GM12891 (cell line): ENCODE data around the gene SULT1C3.

Source experiments
- POLR2AphosphoS5 ChIP-seq: IDR thresholded peaks from 2 replicates; pipeline ENCODE4 v1.6.1; 2011; ENCODE audit warnings: low read depth, low read length, control low read depth
- TAF1 ChIP-seq: IDR thresholded peaks from 2 replicates; pipeline ENCODE4 v1.6.1; 2011; ENCODE audit warnings: low read depth, low read length, control low read depth

DNA sequence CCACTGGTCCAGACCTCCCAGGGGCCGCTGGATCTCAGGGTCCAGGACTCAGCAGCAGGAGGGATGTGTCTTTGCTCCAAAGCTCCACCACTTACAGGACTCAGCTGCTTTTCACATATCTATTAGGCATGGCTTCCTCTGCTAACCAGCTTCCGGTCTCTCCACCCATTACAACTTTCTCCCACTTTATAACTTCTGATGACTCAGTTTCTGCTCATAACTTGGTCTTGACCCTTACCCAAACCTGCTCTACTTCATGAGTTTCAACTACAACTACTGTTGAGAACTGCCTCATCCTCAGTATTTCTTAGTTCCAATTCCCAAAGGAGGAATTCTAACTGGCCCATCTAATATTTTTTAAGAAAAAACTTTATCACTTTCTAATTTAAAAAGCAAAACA, 66.1 kb downstream of the SULT1C3 start:
- TF ChIP-seq POLR2AphosphoS5 = no peak
- TF ChIP-seq TAF1 = no peak
